H1 (cell line): Measurements from ENCODE around the gene KRT7. TPM values are rescaled to one million over a fixed set of nuclear protein-coding genes. Genes with fewer than 3 reads are reported as not detected.

Source experiments
- BRCA1 ChIP-seq: IDR thresholded peaks from 2 replicates; pipeline ENCODE4 v1.6.1; 2012; ENCODE audit warnings: low read depth, low read length, improper control_type of control experiment
- CREB1 ChIP-seq: IDR thresholded peaks from 2 replicates; pipeline ENCODE4 v1.6.1; 2012; ENCODE audit warnings: inconsistent platforms
- E2F6 ChIP-seq: IDR thresholded peaks from 2 replicates; pipeline ENCODE4 v1.6.1; 2012; ENCODE audit warnings: inconsistent platforms
- GTF2F1 ChIP-seq: IDR thresholded peaks from 2 replicates; pipeline ENCODE4 v1.6.1; 2012; ENCODE audit warnings: low read depth, low read length, improper control_type of control experiment, borderline replicate concordance
- HDAC6 ChIP-seq: IDR thresholded peaks from one replicate; pipeline ENCODE4 v1.7.1; 2012; ENCODE audit warnings: low read depth, mild to moderate bottlenecking, inconsistent platforms, low read length, moderate library complexity
- JUND ChIP-seq: IDR thresholded peaks from 2 replicates; pipeline ENCODE4 v1.6.1; 2011; ENCODE audit warnings: mild to moderate bottlenecking, improper control_type of control experiment, low read length
- SIRT6 ChIP-seq: IDR thresholded peaks from one replicate; pipeline ENCODE4 v1.7.1; 2012; ENCODE audit warnings: low read length, inconsistent platforms
- SP4 ChIP-seq: IDR thresholded peaks from 2 replicates; pipeline ENCODE4 v1.6.1; 2012; ENCODE audit warnings: low read length, inconsistent platforms
- SUZ12 ChIP-seq: fragments of 200-600 bp; sonication (generic); IDR thresholded peaks from 2 replicates; pipeline ENCODE4 v1.6.1; 2012; ENCODE audit warnings: mild to moderate bottlenecking, inconsistent platforms, low read length, moderate library complexity, mixed read lengths
- TAF1 ChIP-seq: IDR thresholded peaks from 2 replicates; pipeline ENCODE4 v1.6.1; 2011; ENCODE audit warnings: mild to moderate bottlenecking, low read depth, low read length
- polyA plus RNA-seq, 7 experiments: library from polyadenylated mRNA; depleted of rRNA in 3 of 7; stranded (reverse) in 5 of 7; unstranded in 2 of 7; fragments of >200 nt in 5 of 7; fragments of 200-250 nt in 2 of 7; gene quantifications; 1 replicate in 5 of 7; 2 replicates in 1 of 7; 4 replicates in 1 of 7; pipeline versions ENCODE4 v1.2.1 to v1.2.3, GENCODE V29; 2011 to 2013; ENCODE audit warnings: missing spikeins in 2 of 7, mixed read lengths in 2 of 7
- total RNA-seq: library from RNA; stranded (reverse); fragmentation: NEBNext Ultra II Directional; extraction: Animal tissue kit (Norgen Biotek cat#: 25700); gene quantifications from 2 replicates; pipeline ENCODE4 v1.2.1, GENCODE V29; 2021

The KRT7 gene
- total and polyA plus RNA-seq, 2 of the 8 experiments (the other 6 are each of a cell fraction or from before 2014, with no cell fraction given) = 13.2 to 19.0 TPM

DNA sequence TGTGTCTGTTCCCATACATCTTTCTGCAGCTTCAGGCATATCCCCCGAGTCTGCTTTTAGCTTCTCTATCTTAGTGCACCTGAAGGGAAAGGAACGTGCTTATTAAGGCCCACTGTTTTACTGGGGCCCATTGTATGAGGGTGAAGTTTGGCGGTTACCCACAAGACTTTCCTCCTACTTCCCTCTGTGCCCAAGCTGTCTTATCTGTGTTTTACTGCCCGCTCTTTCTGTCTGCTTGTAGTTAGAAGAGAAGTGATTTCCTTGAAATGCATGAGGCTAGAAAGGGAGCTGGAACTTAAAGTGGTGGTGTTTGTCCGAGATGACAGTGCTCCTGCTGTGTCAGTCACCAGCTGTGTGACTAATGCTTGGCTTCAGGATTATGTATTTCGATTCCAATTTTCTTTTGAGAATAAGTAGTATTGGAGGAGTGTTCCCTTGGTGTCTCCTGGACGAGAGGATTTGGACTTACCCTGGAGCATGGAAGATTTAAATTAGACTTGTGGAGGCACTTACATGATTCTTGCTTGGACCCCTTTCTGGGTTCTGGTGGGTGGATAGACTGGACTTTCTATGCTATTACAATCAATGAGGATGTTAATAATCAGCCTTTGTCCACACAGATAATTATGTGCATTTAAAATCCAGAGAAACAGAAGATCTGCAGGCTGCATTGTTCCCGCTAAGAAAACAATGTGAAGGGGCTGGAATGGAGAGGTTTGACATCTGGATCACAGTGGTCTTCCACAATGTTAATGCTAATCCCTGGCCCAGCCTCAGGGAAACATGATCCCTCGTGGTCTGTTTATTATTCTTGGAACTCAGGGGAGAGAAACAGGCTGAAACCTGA lies 27.5 kb downstream of the KRT7 start (continued):
- TF ChIP-seq CREB1 (no peak), BRCA1 (no peak), SIRT6 (no peak), E2F6 (no peak), HDAC6 (no peak), TAF1 (no peak), SUZ12 (no peak), GTF2F1 (no peak), JUND (no peak), SP4 (no peak)
